HG03097 (cell line): ENCODE data around the gene GATAD2B.
A peak's percentile ranks its signal among the peaks of the same experiment; 100 is the strongest.
"Not testable (repeated sequence)": the region's sequence is repeated elsewhere in the genome, so short reads cannot be mapped to it uniquely, and the experiment has no call there.

Source experiments
- ATAC-seq: cut with Tn5 transposase; IDR thresholded peaks from one replicate; pipeline ENCODE4 v1.9.1; 2021; ENCODE audit not compliant: unreplicated experiment, low FRiP score

GATAD2B gene

GRCh38 chr1:153844349-153844748, 78.4 kb downstream of the GATAD2B start:
- ATAC-seq = not testable (repeated sequence)

GRCh38 chr1:153842006-153842471, 80.7 kb downstream of the GATAD2B start:
- ATAC-seq = no peak

- ATAC-seq = no peak
These were observed 81.2 kb downstream of the GATAD2B start for GRCh38 chr1:153841463-153841994.

- not testable (repeated sequence) for ATAC-seq
These were observed 82.0 kb downstream of the GATAD2B start for GRCh38 chr1:153840774-153841173.

GRCh38 chr1:153833968-153834367, 88.8 kb downstream of the GATAD2B start:
- ATAC-seq = not testable (repeated sequence)

GRCh38 chr1:153833171-153833570, 89.6 kb downstream of the GATAD2B start:
- ATAC-seq = no peak

GRCh38 chr1:153832293-153832692, 90.5 kb downstream of the GATAD2B start:
- no peak for ATAC-seq

GRCh38 chr1:153831026-153831425, 91.7 kb downstream of the GATAD2B start:
- ATAC-seq = no peak

- ATAC-seq = no peak
These were observed 95.4 kb downstream of the GATAD2B start for GRCh38 chr1:153827168-153827964.

- no peak for ATAC-seq
These were observed 103.9 kb downstream of the GATAD2B start for GRCh38 chr1:153818876-153819275.

GRCh38 chr1:153816283-153816889, 106.4 kb downstream of the GATAD2B start:
- no peak for ATAC-seq

GRCh38 chr1:153805886-153806719, 116.7 kb downstream of the GATAD2B start:
- peak; percentile 18 for ATAC-seq

GRCh38 chr1:153805042-153805745, 117.6 kb downstream of the GATAD2B start:
- peak; percentile 83 for ATAC-seq

GRCh38 chr1:153804112-153804511, 118.7 kb downstream of the GATAD2B start:
- no peak for ATAC-seq

GRCh38 chr1:153803470-153804056, 119.2 kb downstream of the GATAD2B start:
- ATAC-seq = no peak

GRCh38 chr1:153801786-153802697, 120.7 kb downstream of the GATAD2B start:
- ATAC-seq = no peak

GRCh38 chr1:153801028-153801625, 121.6 kb downstream of the GATAD2B start:
- ATAC-seq = no peak

GRCh38 chr1:153800516-153800915, 122.3 kb downstream of the GATAD2B start:
- no peak for ATAC-seq
